Mesodermal cell (in vitro differentiated cells): ENCODE results near the gene EPN2.
A peak's percentile ranks its signal among the peaks of the same experiment; 100 is the strongest.

ENCODE experiments used
- H3K27ac ChIP-seq: 2 replicates; pipeline ENCODE4 v1.7.0; 2013; ENCODE audit warnings: mild to moderate bottlenecking, low read depth, low read length, moderate library complexity; ENCODE audit not compliant: severe bottlenecking
- H3K36me3 ChIP-seq: 2 replicates; pipeline ENCODE4 v1.7.1; 2013; ENCODE audit warnings: mild to moderate bottlenecking, low read length, moderate library complexity; ENCODE audit not compliant: control insufficient read depth, insufficient read depth
- H3K4me1 ChIP-seq: one replicate; pipeline ENCODE4 v1.7.1; 2013; ENCODE audit warnings: mild to moderate bottlenecking, low read length; ENCODE audit not compliant: insufficient read depth, control insufficient read depth, poor library complexity, severe bottlenecking
- H3K4me3 ChIP-seq: 2 replicates; pipeline ENCODE4 v1.7.0; 2013; ENCODE audit warnings: low read length, control low read depth, mild to moderate bottlenecking; ENCODE audit not compliant: insufficient read depth, poor library complexity, severe bottlenecking; ENCODE audit errors: extremely low read depth
- H3K9me3 ChIP-seq: 2 replicates; pipeline ENCODE4 v1.7.1; 2013; ENCODE audit warnings: mild to moderate bottlenecking, low read length, moderate library complexity; ENCODE audit not compliant: control insufficient read depth
- WGBS, 2 experiments: methylation state at CpG; one replicate each; pipeline ENCODE4 v1.1.5; 2013; ENCODE audit warnings: missing lambda C conversion rate in 2 of 2; ENCODE audit not compliant: insufficient coverage in 2 of 2; 5-methylcytosine and 5-hydroxymethylcytosine counted together

EPN2 gene

DNA sequence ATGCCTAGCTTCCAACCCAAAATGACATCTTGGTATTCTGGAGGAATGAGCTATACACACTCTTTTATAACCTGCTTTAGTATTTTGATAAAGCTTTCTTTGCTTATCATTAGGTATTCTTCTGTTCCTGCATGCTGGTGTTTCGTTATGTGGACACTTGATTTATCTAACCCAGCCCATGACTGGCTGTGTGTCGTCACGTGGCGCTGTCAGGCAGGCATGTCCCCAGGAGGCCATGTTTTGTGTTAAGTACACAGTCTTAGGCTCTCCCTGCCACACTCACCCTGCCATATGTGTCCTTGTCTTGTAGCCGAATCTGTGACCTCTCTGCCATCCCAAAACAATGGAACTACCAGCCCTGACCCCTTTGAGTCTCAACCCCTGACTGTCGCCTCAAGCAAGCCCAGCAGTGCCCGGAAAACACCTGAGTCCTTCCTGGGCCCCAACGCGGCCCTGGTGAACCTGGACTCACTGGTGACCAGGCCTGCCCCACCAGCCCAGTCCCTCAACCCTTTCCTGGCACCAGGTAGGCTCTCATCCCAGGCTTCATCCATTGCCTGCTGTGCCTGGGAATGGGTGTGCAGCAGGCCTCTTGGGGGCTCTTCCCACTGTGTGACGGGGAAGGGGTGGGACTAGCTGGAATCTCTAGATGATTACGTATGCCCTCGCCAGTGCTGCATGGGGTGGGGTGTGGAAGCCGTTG is 94.5 kb downstream of the EPN2 start:
- 90 to 99% methylated on average over 9 to 11 of the region's 13 CpGs for whole genome bisulfite sequencing, 2 experiments
- no peak overlapping the region for H3K4me3 ChIP-seq
- H3K4me1 ChIP-seq = peaks cover 12% of the 10 kb centered on the region
- H3K27ac ChIP-seq = no peak overlapping the region
- H3K9me3 ChIP-seq = no peaks in the 10 kb centered on the region
- peaks cover 59% of the 10 kb centered on the region for H3K36me3 ChIP-seq

DNA sequence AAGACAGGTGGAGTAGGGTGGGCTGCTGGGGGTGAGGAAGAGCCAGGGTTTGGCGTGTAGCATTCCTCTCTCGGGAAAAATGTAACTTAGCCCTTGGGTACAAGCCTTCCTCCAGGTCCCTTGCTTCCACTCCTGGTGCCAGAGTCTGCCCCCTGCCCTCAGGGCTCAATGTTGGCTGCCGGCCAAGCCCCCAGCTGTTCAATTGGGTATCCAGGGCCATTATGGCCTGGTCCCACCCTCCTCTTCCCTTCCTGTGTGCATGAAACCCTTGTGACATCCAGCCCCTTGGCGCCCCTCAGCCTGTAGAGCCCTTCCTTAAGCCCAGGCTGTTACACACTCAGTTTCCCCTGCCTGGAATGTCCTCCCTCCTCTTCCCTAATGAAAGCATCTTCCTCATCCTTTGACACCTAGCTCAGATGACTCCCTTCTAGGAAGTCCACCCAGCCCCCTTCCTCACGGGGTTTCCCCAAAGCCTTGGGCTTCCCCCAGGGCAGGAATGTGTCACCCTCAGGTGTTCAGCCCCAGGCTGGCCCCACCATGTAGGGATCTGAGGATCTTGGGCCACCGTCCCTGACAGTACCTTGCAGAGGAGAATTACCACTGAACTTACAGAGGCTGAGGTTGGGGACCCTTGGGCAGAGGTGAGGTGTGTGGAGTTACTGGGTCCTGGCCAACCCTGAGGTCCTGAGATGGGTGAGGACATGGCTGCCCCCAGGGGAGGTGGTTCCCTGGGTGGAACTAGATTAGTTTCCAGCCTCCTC is 95.4 kb downstream of the EPN2 start:
- no peak overlapping the region for H3K4me3 ChIP-seq
- H3K9me3 ChIP-seq = no peaks in the 10 kb centered on the region
- WGBS, 2 experiments = 94 to 96% methylated on average over 5 of the region's 6 CpGs
- peaks cover 12% of the 10 kb centered on the region for H3K4me1 ChIP-seq
- peaks cover 59% of the 10 kb centered on the region for H3K36me3 ChIP-seq
- H3K27ac ChIP-seq = no peak overlapping the region

DNA sequence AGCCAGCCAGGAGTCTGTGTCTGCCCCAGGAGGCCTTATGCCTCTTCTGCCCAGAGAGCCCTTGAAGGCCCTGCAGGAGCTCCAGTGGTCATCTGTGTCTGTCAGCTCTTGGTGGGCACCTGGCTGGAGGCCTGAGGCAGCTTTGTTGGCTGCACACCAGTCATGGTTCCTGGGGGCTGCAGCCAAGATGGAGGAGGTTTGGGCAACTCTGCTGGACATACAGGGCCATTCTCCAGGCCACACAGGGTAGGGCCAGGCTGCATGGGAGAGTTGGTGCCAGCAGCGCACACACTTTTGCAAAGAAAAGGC is 95.9 kb downstream of the EPN2 start:
- no peak overlapping the region for H3K27ac ChIP-seq
- H3K36me3 ChIP-seq = peaks cover 57% of the 10 kb centered on the region
- H3K9me3 ChIP-seq = no peaks in the 10 kb centered on the region
- peaks cover 12% of the 10 kb centered on the region for H3K4me1 ChIP-seq
- 100% methylated on average over 1 of the region's 1 CpG; no CpG with 5 or more reads in 1 of the 2 experiments for WGBS, 2 experiments
- no peak overlapping the region for H3K4me3 ChIP-seq

DNA sequence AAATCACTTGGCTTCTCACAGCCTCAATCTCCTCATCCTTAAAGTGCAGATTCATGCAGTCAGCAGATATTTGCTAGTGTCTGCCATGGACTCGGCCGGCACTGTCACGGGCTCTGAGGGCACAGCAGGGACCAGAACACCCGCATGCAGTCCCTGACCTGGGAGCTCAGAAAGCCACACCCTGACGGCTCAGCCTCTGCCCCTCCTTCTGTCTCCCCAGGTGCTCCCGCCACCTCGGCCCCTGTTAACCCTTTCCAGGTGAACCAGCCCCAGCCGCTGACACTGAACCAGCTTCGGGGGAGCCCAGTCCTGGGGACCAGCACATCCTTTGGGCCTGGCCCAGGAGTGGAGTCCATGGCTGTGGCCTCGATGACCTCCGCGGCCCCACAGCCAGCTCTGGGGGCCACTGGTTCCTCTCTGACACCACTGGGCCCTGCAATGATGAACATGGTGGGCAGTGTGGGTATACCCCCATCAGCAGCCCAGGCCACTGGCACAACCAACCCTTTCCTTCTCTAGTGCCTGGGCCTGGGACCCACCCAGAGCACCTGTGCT is 96.6 kb downstream of the EPN2 start:
- Histone ChIP-seq H3K4me1 (peaks cover 12% of the 10 kb centered on the region), H3K9me3 (no peaks in the 10 kb centered on the region), H3K27ac (no peak overlapping the region), H3K36me3 (peaks cover 49% of the 10 kb centered on the region), H3K4me3 (no peak overlapping the region)
- WGBS, 2 experiments = 91 to 96% methylated on average over 11 to 12 of the region's 12 CpGs

DNA sequence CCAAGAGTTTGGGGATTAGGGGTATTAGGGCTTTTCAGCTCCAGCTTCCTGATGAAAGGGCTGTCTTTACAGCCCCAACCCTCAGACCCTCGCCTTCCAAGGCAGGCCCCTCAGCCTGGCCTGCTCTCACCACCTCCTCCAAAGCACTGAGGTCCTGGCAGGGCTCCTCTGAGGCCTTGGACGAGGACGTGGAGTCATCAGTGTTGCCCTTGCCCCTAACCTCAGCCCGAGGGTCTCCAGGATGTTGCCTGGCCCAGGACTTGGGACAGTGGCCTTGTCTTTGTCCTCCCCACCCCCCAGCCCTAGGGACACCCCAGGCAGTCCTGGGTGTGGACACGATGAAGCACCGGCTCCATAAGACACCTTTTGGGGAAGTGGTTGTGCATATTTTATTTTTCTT is 97.2 kb downstream of the EPN2 start:
- no peak overlapping the region for H3K4me3 ChIP-seq
- H3K4me1 ChIP-seq = peaks cover 12% of the 10 kb centered on the region
- no peak overlapping the region for H3K27ac ChIP-seq
- 70 to 94% methylated on average over 2 to 4 of the region's 6 CpGs for WGBS, 2 experiments
- H3K9me3 ChIP-seq = no peaks in the 10 kb centered on the region
- H3K36me3 ChIP-seq = peaks cover 49% of the 10 kb centered on the region

DNA sequence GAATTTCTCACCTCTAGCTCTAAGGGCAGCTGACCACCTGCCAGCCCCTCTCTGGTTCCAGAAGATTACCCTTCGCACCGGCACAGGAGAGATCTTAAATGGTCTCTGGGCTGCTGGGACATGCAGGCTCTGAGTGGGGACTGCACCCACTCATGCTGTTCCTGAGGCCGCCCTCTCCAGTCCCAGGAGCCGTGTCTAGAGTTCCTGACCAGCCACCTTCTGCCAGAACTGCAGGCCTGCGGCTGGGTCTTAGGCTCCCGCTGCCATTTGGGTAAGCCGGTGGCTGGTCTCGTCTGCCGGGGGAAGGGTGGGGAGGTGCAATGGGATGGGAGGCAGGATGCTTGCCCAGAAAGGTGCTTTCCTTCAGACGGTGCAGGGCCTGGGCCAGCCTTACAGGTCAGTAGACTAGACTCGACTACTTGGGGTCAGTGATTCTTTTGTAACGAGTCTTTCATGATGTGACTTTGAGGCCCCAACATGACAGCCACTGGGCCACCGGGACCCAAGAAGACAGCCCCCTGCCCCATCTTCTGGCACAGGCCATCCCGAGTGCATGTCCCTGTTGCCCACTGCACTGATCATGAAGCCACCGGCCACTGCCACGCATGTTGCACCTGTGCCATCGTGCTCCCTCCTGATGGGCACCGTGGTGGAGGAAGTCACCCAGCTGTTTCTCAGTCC is 98.9 kb downstream of the EPN2 start:
- H3K9me3 ChIP-seq = no peaks in the 10 kb centered on the region
- WGBS, 2 experiments = 87 to 92% methylated on average over 15 of the region's 18 CpGs
- peaks cover 45% of the 10 kb centered on the region for H3K36me3 ChIP-seq
- peaks cover 12% of the 10 kb centered on the region for H3K4me1 ChIP-seq
- H3K4me3 ChIP-seq = no peak overlapping the region
- no peak overlapping the region for H3K27ac ChIP-seq

DNA sequence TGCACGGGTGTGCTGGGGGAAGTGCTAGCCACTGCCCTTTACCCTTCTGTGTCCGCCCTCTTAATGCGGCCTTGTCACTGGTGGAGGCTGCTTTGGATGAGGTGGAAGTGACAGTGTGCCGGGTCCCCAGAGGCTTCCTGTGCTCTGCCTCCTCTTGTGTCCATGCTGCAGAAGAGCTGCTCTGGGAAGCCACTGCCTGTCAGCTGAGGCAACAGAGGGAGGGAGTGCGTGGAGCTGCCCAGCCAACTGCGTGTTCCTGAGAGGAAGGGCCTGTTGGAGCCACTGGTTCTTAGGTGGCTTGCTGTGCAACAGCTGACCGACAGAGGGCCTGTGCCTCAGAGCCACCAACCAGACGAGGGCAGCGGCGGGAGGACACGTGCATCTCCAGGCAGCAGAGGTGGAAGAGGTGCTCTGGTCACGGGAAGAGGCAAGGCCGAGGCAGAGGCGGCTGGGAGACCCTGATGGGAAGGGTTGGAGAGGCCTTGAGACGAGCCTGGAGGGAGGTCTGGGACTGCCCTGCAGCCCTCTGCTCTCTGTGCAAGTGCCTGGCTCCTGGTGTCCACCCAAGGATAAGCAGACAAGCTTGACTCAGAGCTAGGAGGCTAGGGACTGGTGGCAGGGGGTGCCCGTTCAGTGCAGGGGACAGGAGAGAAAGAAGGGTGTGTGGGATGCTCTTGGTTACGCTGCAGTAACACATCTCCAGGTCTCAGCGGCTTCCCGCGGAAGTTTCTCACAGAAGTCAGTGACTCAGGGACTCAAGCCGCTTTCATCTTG is 100.0 kb downstream of the EPN2 start:
- peak overlapping the region; percentile 2 for H3K27ac ChIP-seq
- no peaks in the 10 kb centered on the region for H3K9me3 ChIP-seq
- peaks cover 13% of the 10 kb centered on the region for H3K4me1 ChIP-seq
- H3K36me3 ChIP-seq = peaks cover 40% of the 10 kb centered on the region
- H3K4me3 ChIP-seq = no peak overlapping the region
- WGBS, 2 experiments = 70 to 80% methylated on average over 15 to 18 of the region's 21 CpGs

DNA sequence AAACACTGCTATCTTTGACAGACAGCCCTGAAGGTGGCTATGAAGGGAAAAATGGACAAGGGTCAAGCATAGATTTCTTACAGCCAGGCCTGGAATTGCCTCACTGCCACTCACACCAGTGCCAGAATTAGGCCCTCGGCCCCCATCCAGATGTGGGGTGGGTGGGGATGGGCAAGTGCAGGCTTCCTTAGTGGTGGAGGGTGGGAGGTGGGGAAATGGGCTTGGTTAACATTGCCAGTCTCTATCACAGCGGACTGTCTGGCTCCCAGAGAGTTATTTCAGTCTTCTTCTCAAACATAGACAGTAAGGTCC is 100.5 kb downstream of the EPN2 start:
- WGBS, 2 experiments = 90% methylated on average over 2 of the region's 2 CpGs; no CpG with 5 or more reads in 1 of the 2 experiments

DNA sequence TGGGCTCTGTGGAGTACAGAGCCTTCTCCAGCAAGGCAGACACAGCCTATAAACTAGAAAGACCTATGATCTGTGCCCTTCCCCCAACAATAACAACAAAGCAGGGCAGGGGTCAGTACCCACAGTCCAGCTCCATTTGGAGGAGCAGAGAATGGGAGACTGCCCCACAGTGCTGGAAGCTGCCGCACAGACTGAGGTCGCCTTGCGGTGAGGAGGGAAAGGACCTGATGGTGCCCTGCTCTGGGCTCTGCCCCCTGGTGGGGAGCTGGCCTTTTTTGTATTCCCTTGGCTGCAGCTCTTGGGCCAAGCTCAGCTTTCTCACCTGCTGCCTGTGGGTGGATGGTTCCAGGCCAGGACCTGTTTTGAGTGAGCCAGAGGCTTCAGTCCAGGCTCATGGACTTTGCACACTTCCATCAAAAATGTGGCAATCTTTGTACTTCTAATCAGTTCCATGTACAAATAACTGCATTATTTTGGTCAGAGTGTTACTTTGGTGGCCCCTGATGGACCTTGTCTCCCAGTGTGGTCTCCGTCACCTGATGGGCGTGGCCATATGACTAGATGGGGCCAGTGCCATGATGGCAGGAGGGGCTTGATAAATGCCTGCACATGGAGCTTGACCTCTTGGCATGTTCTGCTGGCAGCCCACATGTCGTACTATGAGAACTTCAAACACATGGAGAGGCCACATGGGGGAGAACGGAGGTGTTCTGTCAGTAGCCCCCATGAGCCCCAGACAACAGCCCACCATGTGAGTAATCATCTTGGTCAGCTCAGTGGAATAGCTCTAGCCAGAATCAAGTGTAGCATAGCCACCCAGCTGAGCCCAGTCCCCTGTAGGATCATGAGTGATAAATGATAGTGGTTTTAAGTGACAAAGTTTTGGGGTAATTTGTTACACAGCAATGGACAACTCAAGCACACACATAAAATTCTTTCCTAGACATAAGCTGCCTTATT is 101.1 kb downstream of the EPN2 start:
- Histone ChIP-seq H3K4me1 (peaks cover 15% of the 10 kb centered on the region), H3K4me3 (no peak overlapping the region), H3K9me3 (no peaks in the 10 kb centered on the region), H3K36me3 (peaks cover 29% of the 10 kb centered on the region), H3K27ac (no peak overlapping the region)
- WGBS, 2 experiments = 90 to 96% methylated on average over 6 to 7 of the region's 7 CpGs

More for the DNA sequence above, 100.5 kb downstream of the EPN2 start:
- Histone ChIP-seq H3K36me3 (peaks cover 35% of the 10 kb centered on the region), H3K4me3 (no peak overlapping the region), H3K9me3 (no peaks in the 10 kb centered on the region), H3K27ac (no peak overlapping the region), H3K4me1 (peaks cover 14% of the 10 kb centered on the region)
